ENCODE data around the gene DDRGK1.
"Not testable (repeated sequence)": the region's sequence is repeated elsewhere in the genome, so short reads cannot be mapped to it uniquely, and the experiment has no call there.

DDRGK1 gene

GRCh38 chr20:3210346-3210745 lies 5.9 kb upstream of the DDRGK1 start:
- no peak for DNase-seq

- no peak for DNase-seq
These were observed 5.5 kb upstream of the DDRGK1 start for GRCh38 chr20:3209946-3210317.

GRCh38 chr20:3209257-3209945 lies 4.9 kb upstream of the DDRGK1 start, which contains the start of gene ITPA:
ITPA (plus strand) TSS chr20:3209498; CDS start chr20:3209552, 54 bp downstream.
- DNase-seq = peak; percentile 19

GRCh38 chr20:3208786-3209256 lies 4.3 kb upstream of the DDRGK1 start:
- DNase-seq = no peak

- peak; percentile 51 for DNase-seq
These were observed 963 bp downstream of the DDRGK1 start for GRCh38 chr20:3203315-3204123.

- DNase-seq = no peak
These were observed 1.5 kb downstream of the DDRGK1 start for GRCh38 chr20:3202965-3203314.

- no peak for DNase-seq
These were observed 4.3 kb downstream of the DDRGK1 start for GRCh38 chr20:3199976-3200755.

- no peak for DNase-seq
These were observed 5.3 kb downstream of the DDRGK1 start for GRCh38 chr20:3199206-3199605.

- no peak for DNase-seq
These were observed 8.8 kb downstream of the DDRGK1 start for GRCh38 chr20:3195590-3196237.

- no peak for DNase-seq
These were observed 9.7 kb downstream of the DDRGK1 start for GRCh38 chr20:3194617-3195280.

GRCh38 chr20:3193806-3194616 lies 10.5 kb downstream of the DDRGK1 start:
- no peak for DNase-seq

- no peak for DNase-seq
These were observed 12.1 kb downstream of the DDRGK1 start for GRCh38 chr20:3192226-3193015.

GRCh38 chr20:3190681-3191111 lies 13.8 kb downstream of the DDRGK1 start:
- no peak for DNase-seq

GRCh38 chr20:3189561-3190131 lies 14.8 kb downstream of the DDRGK1 start:
- DNase-seq = no peak

- no peak for DNase-seq
These were observed 15.6 kb downstream of the DDRGK1 start for GRCh38 chr20:3188823-3189413.

GRCh38 chr20:3187861-3188260 lies 16.6 kb downstream of the DDRGK1 start:
- DNase-seq = not testable (repeated sequence)

GRCh38 chr20:3183896-3184612 lies 20.4 kb downstream of the DDRGK1 start:
- no peak for DNase-seq

- not testable (repeated sequence) for DNase-seq
These were observed 22.1 kb downstream of the DDRGK1 start for GRCh38 chr20:3182429-3182828.

GRCh38 chr20:3181270-3181669 lies 23.2 kb downstream of the DDRGK1 start:
- DNase-seq = no peak

All from NCI-H1092 (cell line).